HFFc6 (cell line): ENCODE results near the gene DUSP9. TPM values are rescaled to one million over a fixed set of nuclear protein-coding genes. Genes with fewer than 3 reads are reported as not detected.

Experiments
- DNase-seq: peaks from one replicate; pipeline ENCODE4 v3.0.0-alpha.2; 2018
- H3K27ac Mint-ChIP-seq: 2 replicates; pipeline ENCODE4 v1.8.0; 2020; ENCODE audit warnings: mild to moderate bottlenecking, mixed read lengths
- H3K27me3 Mint-ChIP-seq: 2 replicates; pipeline ENCODE4 v1.8.0; 2021; ENCODE audit warnings: mild to moderate bottlenecking, moderate library complexity, mixed read lengths; ENCODE audit not compliant: insufficient read depth
- H3K36me3 Mint-ChIP-seq: 2 replicates; pipeline ENCODE4 v1.8.0; 2021; ENCODE audit warnings: low read depth, mixed read lengths
- H3K4me1 Mint-ChIP-seq: 2 replicates; pipeline ENCODE4 v1.8.0; 2020; ENCODE audit warnings: low read depth, mixed read lengths
- H3K4me3 Mint-ChIP-seq: 2 replicates; pipeline ENCODE4 v1.8.0; 2020; ENCODE audit warnings: mild to moderate bottlenecking, moderate library complexity, mixed read lengths
- H3K9me3 Mint-ChIP-seq: 2 replicates; pipeline ENCODE4 v1.8.0; 2020; ENCODE audit warnings: mild to moderate bottlenecking, mixed read lengths
- CTCF ChIP-seq: fragments of 200-600 bp; sonication (generic); IDR thresholded peaks from 2 replicates; pipeline ENCODE4 v1.5.0; 2021; ENCODE audit warnings: antibody characterized with exemption, mild to moderate bottlenecking
- total RNA-seq, 6 experiments: library from RNA; stranded (reverse); fragmentation: NEBNext Ultra II Directional; extraction: Animal tissue kit (Norgen Biotek cat#: 25700); gene quantifications; 2 replicates in 1 of 6; 3 replicates in 5 of 6; pipeline ENCODE4 v1.2.3, GENCODE V29; 2021

Gene DUSP9
- total RNA-seq, 6 experiments from 2014 or later: not detected

- no peak for DNase-seq
- H3K4me1 Mint-ChIP-seq: no peaks in the 10 kb centered on the region
- H3K4me3 Mint-ChIP-seq: no peak overlapping the region
Observed at GRCh38 chrX:153685156-153685536, 38.1 kb downstream of the DUSP9 start.

GRCh38 chrX:153685751-153686696, 39.0 kb downstream of the DUSP9 start:
- H3K27ac Mint-ChIP-seq: no peak overlapping the region; the same call in 1 of the 2 replicates
- H3K36me3 Mint-ChIP-seq: no peaks in the 10 kb centered on the region
- DNase-seq: no peak
- H3K27me3 Mint-ChIP-seq: no peaks in the 10 kb centered on the region; the same call in 1 of the 2 replicates
- H3K9me3 Mint-ChIP-seq: 0 out of 2 replicates have a peak, but pooled peaks cover 4% of the 10 kb centered on the region
- no peaks in the 10 kb centered on the region for H3K4me1 Mint-ChIP-seq
- TF ChIP-seq CTCF: no peak
- H3K4me3 Mint-ChIP-seq: no peak overlapping the region

More at GRCh38 chrX:153685156-153685536, 38.1 kb downstream of the DUSP9 start:
- 0 out of 2 replicates have a peak, but pooled peaks cover 2% of the 10 kb centered on the region for H3K27me3 Mint-ChIP-seq
- H3K36me3 Mint-ChIP-seq: no peaks in the 10 kb centered on the region
- H3K9me3 Mint-ChIP-seq: 0 out of 2 replicates have a peak, but pooled peaks cover 4% of the 10 kb centered on the region
- no peak overlapping the region for H3K27ac Mint-ChIP-seq
- no peak for TF ChIP-seq CTCF

- H3K36me3 Mint-ChIP-seq: no peaks in the 10 kb centered on the region
- no peaks in the 10 kb centered on the region for H3K4me1 Mint-ChIP-seq
- TF ChIP-seq CTCF: no peak
- H3K9me3 Mint-ChIP-seq: 0 out of 2 replicates have a peak, but pooled peaks cover 4% of the 10 kb centered on the region
- no peak overlapping the region for H3K4me3 Mint-ChIP-seq
- H3K27ac Mint-ChIP-seq: peak overlapping the region; percentile 31; the same call in 1 of the 2 replicates
- DNase-seq: no peak
- no peaks in the 10 kb centered on the region; the same call in 1 of the 2 replicates for H3K27me3 Mint-ChIP-seq
Observed at GRCh38 chrX:153686711-153687110, 39.7 kb downstream of the DUSP9 start.

- peak; percentile 54; the same call in 1 of the 2 replicates for TF ChIP-seq CTCF
- Mint-ChIP-seq H3K27me3 (no peaks in the 10 kb centered on the region; the same call in 1 of the 2 replicates), H3K9me3 (0 out of 2 replicates have a peak, but pooled peaks cover 4% of the 10 kb centered on the region), H3K36me3 (no peaks in the 10 kb centered on the region), H3K4me1 (no peaks in the 10 kb centered on the region), H3K4me3 (peak within 1 kb of the TSS; percentile 52), H3K27ac (peak within 1 kb of the TSS; percentile 31; the same call in 1 of the 2 replicates)
- peak; percentile 46 for DNase-seq
Observed at GRCh38 chrX:153687121-153688039, 40.4 kb downstream of the DUSP9 start, which contains the start of gene SLC6A8. SLC6A8 (plus strand) TSS chrX:153687926; CDS start chrX:153688575, 649 bp downstream.

- Mint-ChIP-seq H3K27ac (no peak overlapping the region), H3K9me3 (0 out of 2 replicates have a peak, but pooled peaks cover 4% of the 10 kb centered on the region), H3K36me3 (no peaks in the 10 kb centered on the region), H3K27me3 (peaks cover 4% of the 10 kb centered on the region; the same call in 1 of the 2 replicates), H3K4me1 (no peaks in the 10 kb centered on the region), H3K4me3 (no peak overlapping the region)
- no peak for DNase-seq
- TF ChIP-seq CTCF: no peak
Observed at GRCh38 chrX:153688071-153688470, 41.1 kb downstream of the DUSP9 start.
